GM19240 (cell line): ENCODE data around the gene MBD4.
"Not testable (repeated sequence)": the region's sequence is repeated elsewhere in the genome, so short reads cannot be mapped to it uniquely, and the experiment has no call there.

Experiments used
- DNase-seq: peaks from one replicate; pipeline ENCODE4 v3.0.0; 2011; ENCODE audit warnings: low spot score; ENCODE audit not compliant: insufficient read length

Gene MBD4

DNA sequence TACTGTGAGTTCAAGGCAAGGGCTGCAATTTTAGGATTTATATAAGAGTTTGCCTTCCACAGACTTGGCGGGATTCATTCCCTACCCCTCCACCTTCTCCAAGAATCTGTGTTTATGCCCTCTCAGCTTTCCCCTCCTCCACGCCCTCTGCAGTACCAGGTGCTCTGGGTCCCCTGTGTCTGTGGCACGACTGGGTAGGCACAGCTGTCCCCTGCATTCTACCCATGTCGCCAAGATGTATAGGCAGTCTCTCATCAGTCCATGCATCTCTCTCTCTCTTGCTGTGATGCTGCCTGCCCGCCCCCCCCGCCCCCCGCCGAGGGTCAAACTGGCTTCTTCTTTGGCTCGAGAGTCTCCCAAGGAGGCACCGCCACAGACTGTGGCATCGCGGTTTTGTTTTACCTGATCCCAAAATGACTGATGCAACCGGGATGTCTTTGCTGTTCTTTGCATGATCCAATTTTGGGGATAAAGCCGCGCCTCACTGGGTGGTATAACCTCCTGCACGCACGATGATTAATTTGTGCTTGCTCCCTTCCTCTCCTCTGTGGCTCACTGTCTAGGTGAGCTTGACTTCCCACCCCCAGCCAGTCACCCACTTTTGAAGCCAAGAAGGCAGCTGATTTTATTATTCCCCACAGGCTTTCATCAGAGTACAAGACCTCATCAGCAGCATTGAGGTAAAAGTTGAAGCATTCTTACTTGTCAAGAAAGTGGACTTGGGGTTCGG, 55.0 kb downstream of the MBD4 start:
- no peak for DNase-seq

DNA sequence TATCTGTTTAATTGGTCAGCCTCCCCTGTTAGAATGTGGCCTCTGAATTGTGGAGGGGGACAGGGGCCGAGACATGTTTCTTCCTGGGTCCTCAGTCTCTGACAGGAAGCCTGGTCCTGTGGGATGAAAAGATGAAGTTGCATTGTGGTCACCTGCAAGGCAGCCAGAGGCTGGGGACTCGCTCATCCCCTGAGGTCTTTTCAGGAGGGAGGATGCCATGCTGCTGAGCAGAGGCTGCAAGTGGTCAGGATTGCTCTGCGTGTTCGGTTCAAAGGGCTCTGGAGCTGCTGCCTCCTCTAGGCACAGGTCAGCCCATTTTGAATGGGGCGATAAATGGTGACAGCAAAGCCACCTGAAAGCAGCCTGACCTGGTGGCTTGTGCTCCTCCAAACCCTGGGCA, 55.6 kb downstream of the MBD4 start:
- not testable (repeated sequence) for DNase-seq

DNA sequence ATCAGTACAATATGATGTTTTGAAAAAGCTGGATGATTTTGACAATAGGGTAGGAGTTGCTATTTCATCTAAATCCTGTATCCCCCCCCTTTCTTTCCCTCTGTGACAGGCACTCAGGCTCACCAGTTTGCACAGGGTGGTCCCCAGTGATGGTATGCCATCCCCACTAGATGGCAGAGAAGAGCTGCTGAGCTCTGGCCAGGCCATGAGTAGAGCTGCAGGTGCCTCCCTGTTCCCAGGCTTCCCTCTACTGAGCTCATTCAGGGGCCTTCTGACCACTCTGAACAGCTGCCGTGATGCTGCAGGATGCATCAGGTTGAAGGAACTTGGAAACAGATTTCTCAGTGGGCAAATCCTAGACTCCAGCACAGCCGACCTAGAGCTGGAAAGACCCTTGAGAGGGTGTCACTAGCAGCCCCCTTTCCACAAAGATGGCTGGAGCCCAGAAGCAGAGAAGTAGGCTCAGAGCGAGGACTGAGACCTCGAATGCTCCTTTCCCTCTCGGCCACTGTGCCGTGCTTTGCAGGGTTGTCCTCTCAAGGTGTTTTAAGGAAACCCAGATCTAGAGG, 56.4 kb downstream of the MBD4 start:
- DNase-seq = peak; percentile 89

DNA sequence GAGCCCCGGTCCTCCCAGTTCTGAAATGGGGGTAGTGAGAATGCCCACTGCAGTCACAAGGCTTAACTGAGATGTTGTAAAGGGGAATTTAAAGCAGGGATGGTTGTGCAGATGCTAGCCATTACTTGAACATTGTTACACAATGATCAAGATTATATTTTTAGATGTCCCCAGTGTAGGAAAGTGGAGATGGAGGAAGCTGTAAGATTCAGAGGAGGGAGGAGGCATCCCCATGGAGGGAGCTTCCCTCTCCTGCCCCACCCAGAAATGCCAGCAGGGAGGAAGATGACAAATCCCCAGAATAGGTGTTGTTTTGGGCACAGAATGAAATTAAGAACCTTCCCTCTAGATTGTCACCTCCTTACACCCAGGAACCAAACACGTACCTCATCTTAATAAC, 57.4 kb downstream of the MBD4 start:
- DNase-seq = no peak
